Adrenal gland (tissue), 12 donors: ENCODE results near the gene SOX18. TPM values are rescaled to one million over a fixed set of nuclear protein-coding genes. Genes with fewer than 3 reads are reported as not detected.
"Not testable (repeated sequence)": the region's sequence is repeated elsewhere in the genome, so short reads cannot be mapped to it uniquely, and the experiment has no call there.

Source experiments
- DNase-seq, 7 donors: peaks; one replicate each; pipeline ENCODE4 v3.0.0-alpha.2; 2019 to 2020
- H3K27ac ChIP-seq, 5 donors: fragments of 200-600 bp; sonication (generic) in 4 of 5; 1 replicate in 3 of 5; 2 replicates in 2 of 5; pipeline versions ENCODE4 v1.5.1 to v1.8.0; 2016 to 2020; ENCODE audit warnings: mild to moderate bottlenecking in 1 of 5
- H3K27me3 ChIP-seq: fragments of 200-600 bp; 2 replicates; pipeline ENCODE4 v1.8.0; 2021
- H3K36me3 ChIP-seq, 2 donors: fragments of 200-600 bp; replicated peaks in 1 of 2; 1 replicate in 1 of 2; 2 replicates in 1 of 2; pipeline versions ENCODE4 v1.5.1 to v1.8.0; 2018 to 2022
- H3K4me1 ChIP-seq, 2 donors: fragments of 200-600 bp; replicated peaks in 1 of 2; 1 replicate in 1 of 2; 2 replicates in 1 of 2; pipeline versions ENCODE4 v1.5.1 to v1.8.0; 2018 to 2021
- H3K4me3 ChIP-seq, 4 donors: fragments of 200-600 bp; sonication (generic) in 3 of 4; one replicate each; pipeline ENCODE4 v1.5.1; 2016 to 2018
- H3K9me3 ChIP-seq, 3 donors: fragments of 200-600 bp; sonication (generic) in 1 of 3; replicated peaks in 1 of 3; 1 replicate in 2 of 3; 2 replicates in 1 of 3; pipeline versions ENCODE4 v1.5.1 to v1.8.0; 2016 to 2021
- POLR2A ChIP-seq, 2 donors: fragments of 450-650 bp; IDR thresholded peaks; one replicate each; pipeline ENCODE4 v1.6.1; 2017; ENCODE audit warnings: antibody characterized with exemption in 2 of 2, mild to moderate bottlenecking in 2 of 2, moderate library complexity in 1 of 2
- WGBS, 4 donors: extraction: QIAGEN DNeasy Blood & Tissue Kit in 2 of 4; methylation state at CpG; one replicate each; pipeline versions ENCODE4 v1.1.5 to v1.1.7; 2013 to 2017; 5-methylcytosine and 5-hydroxymethylcytosine counted together
- intact Hi-C, 2 donors: fragments of 100-400 bp; cut with DNase I; formaldehyde crosslinking; loops; one replicate each; pipeline versions ENCODE4 v1.14.1 to v1.15.0; 2022 to 2023
- polyA plus RNA-seq, 3 donors: library from polyadenylated mRNA; stranded (reverse); fragments of 200-250 nt in 2 of 3; fragments of 350-450 nt in 1 of 3; fragmentation: Illumina TruSeq in 1 of 3; extraction: RNeasy Lipid Tissue Mini Kit (QIAGEN cat#74804) in 1 of 3; gene quantifications; one replicate each; pipeline ENCODE4 v1.2.3, GENCODE V29; 2013 to 2014
- total RNA-seq, 9 donors: library from RNA; depleted of rRNA in 4 of 9; stranded (reverse); fragments of >200 nt in 4 of 9; fragments of 120-200 nt in 1 of 9; fragmentation: NEBNext Ultra II Directional in 1 of 9; extraction: Animal tissue kit (Norgen Biotek cat#: 25700) in 1 of 9; gene quantifications; one replicate each; pipeline versions ENCODE4 v1.1.0 to v1.2.4, GENCODE V29; 2013 to 2023
- TF ChIP-seq, protein P1 (sequence below), 6 experiments: fragments of 450-650 bp in 4 of 6; fragments of 200-600 bp in 2 of 6; sonication (generic) in 1 of 6; IDR thresholded peaks; 1 replicate in 5 of 6; 2 replicates in 1 of 6; pipeline versions ENCODE4 v1.5.1 to v1.8.0; 2016 to 2021; ENCODE audit warnings: antibody characterized with exemption in 6 of 6, mild to moderate bottlenecking in 2 of 6, moderate library complexity in 1 of 6
- donor health status: healthy with polysubstance abuse.
- donor health status: Bipolar disorder and iron deficiency.
- donor health status: DM: yes; HTN: yes; CAD: no.
- donor health status: DM: no; HTN: no; CAD: no.
- donor health status: DM: no; HTN: no; CAD: no.
- donor health status: DM: yes; HTN: yes; CAD: no.

The SOX18 gene
- total and polyA plus RNA-seq, 12 donors: 0.59 to 51.0 (median 23.3) TPM

DNA sequence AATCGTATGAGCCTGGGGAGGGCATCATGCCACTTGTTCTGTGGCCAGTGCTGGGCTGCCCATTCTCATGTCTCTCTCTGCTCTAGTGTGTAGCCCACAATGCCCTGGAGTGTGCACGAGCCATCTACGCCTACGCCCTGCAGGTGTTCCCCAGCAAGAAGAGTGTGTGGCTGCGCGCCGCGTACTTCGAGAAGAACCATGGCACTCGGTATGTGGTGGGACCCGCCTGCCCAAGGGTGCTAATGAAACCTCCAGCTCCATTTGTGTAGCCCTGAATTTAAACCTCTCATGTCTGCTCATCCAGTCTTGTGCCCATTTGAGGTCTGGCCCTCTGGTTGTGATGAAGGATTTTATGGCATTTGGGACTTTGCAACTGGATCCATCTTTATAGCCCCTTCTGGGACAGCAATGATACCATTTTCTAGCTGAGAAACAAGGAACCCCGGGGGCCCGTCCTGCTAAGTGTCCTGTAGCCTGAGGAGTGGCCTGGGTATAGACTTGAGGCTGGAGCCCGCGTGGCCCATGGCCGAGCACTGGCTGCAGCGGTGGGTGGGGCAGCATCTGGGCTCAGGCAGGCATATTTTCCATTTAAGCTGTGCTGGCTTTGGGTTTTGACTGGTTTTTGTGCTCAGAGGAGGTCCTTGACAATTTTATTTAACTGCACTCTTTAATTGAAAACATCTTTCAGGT lies 26.6 kb downstream of the SOX18 start:
- Histone ChIP-seq H3K27ac (no peak overlapping the region), H3K4me1 (no peaks in the 10 kb centered on the region), H3K27me3 (no peaks in the 10 kb centered on the region), H3K9me3 (no peaks in the 10 kb centered on the region), H3K36me3 (peaks cover 0 to 89% of the 10 kb centered on the region in 2 donors), H3K4me3 (no peak overlapping the region)
- intact Hi-C loops: no loop called here
- TF ChIP-seq, protein P1, sequence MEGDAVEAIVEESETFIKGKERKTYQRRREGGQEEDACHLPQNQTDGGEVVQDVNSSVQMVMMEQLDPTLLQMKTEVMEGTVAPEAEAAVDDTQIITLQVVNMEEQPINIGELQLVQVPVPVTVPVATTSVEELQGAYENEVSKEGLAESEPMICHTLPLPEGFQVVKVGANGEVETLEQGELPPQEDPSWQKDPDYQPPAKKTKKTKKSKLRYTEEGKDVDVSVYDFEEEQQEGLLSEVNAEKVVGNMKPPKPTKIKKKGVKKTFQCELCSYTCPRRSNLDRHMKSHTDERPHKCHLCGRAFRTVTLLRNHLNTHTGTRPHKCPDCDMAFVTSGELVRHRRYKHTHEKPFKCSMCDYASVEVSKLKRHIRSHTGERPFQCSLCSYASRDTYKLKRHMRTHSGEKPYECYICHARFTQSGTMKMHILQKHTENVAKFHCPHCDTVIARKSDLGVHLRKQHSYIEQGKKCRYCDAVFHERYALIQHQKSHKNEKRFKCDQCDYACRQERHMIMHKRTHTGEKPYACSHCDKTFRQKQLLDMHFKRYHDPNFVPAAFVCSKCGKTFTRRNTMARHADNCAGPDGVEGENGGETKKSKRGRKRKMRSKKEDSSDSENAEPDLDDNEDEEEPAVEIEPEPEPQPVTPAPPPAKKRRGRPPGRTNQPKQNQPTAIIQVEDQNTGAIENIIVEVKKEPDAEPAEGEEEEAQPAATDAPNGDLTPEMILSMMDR (IDR thresholded peaks at IDR 0.05): no peak
- no peak for TF ChIP-seq POLR2A (IDR thresholded peaks at IDR 0.05)
- DNase-seq: no peak
- whole genome bisulfite sequencing, 4 donors: 93 to 97% (median 96%) methylated on average over 15 to 17 of the region's 17 CpGs

DNA sequence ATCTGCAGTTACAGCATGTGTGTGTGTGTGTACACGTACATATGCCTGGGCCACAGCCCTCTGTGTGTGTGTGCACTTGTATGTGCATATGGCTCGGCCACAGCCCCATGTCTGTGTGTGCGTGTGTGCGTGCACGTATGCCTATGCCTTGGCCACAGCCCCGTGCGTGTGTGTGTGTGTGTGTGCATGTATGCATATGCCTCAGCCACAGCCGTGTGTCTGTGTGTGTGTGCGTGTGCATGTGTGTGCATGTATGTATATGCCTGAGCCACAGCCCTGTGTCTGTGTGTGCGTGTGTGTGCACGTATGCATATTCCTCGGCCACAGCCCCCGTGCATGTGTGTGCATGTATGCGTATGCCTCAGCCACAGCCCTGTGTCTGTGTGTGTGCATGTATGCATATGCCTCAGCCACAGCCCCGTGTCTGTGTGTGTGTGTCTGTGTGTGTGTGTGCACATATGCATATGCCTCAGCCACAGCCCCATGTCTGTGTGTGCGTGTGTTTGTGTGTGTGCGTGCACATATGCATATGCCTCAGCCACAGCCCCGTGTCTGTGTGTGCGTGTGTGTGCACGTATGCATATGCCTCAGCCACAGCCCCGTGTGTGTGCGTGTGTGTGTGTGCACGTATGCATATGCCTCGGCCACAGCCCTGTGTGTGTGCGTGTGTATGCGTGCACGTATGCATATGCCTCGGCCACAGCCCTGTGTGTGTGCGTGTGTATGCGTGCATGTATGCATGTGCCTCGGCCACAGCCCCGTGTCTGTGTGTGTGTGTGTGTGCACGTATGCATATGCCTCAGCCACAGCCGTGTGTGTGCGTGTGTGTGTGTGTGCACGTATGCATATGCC lies 28.1 kb downstream of the SOX18 start:
- peaks cover 0 to 89% of the 10 kb centered on the region in 2 donors for H3K36me3 ChIP-seq
- WGBS, 4 donors: 87 to 93% (median 91%) methylated on average over 18 to 36 of the region's 36 CpGs
- intact Hi-C loops: no loop called here
- TF ChIP-seq POLR2A (IDR thresholded peaks at IDR 0.05): no peak
- TF ChIP-seq, protein P1 (IDR thresholded peaks at IDR 0.05): no peak
- no peaks in the 10 kb centered on the region for H3K4me1 ChIP-seq
- H3K27ac ChIP-seq: no peak overlapping the region
- no peak for DNase-seq
- no peaks in the 10 kb centered on the region for H3K9me3 ChIP-seq
- no peaks in the 10 kb centered on the region for H3K27me3 ChIP-seq
- H3K4me3 ChIP-seq: no peak overlapping the region

DNA sequence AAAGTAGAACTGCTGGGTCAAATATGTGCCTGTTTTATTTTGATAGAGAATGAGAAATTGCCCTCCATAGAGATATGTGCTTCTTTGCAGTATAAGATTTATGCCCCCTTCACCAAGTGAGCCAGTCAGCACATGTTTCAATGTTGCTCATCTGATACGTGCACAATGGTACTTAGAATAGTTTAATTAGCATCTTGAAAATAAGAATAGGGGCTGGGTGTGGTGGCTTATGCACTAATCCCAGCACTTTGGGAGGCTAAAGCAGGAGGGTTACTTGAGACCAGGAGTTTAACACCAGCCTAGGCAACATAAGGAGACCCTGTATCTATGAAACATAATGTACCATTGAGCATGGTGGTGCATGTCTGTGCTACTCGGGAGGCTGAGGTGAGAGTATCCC lies 33.8 kb downstream of the SOX18 start:
- 72 to 87% (median 77%) methylated on average over 2 of the region's 2 CpGs for WGBS, 4 donors
- no peaks in the 10 kb centered on the region for H3K27me3 ChIP-seq
- no peak overlapping the region for H3K4me3 ChIP-seq
- H3K9me3 ChIP-seq: no peaks in the 10 kb centered on the region
- TF ChIP-seq, protein P1 (IDR thresholded peaks at IDR 0.05): no peak
- no peak for TF ChIP-seq POLR2A (IDR thresholded peaks at IDR 0.05)
- H3K4me1 ChIP-seq: no peaks in the 10 kb centered on the region
- no peak for DNase-seq
- intact Hi-C loops: no loop called here
- H3K36me3 ChIP-seq: peaks cover 0 to 81% of the 10 kb centered on the region in 2 donors
- no peak overlapping the region for H3K27ac ChIP-seq

DNA sequence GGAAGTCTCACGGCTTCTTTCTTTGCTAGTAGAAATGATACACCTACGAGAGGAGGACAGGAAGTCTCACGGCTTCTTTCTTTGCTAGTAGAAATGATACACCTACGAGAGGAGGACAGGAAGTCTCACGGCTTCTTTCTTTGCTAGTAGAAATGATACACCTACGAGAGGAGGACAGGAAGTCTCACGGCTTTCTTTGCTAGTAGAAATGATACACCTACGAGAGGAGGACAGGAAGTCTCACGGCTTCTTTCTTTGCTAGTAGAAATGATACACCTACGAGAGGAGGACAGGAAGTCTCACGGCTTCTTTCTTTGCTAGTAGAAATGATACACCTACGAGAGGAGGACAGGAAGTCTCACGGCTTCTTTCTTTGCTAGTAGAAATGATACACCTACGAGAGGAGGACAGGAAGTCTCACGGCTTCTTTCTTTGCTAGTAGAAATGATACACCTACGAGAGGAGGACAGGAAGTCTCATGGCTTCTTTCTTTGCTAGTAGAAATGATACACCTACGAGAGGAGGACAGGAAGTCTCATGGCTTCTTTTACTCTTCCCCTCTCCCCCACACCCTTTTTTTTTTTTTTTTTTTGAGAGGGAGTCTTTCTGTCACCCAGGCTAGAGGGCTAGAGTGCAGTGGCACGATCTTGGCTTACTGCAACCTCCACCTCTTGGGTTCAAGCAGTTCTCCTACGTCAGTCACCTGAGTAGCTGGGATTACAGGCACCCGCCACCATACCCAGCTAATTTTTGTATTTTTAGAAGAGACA lies 36.9 kb downstream of the SOX18 start:
- WGBS, 4 donors: 87 to 95% (median 90%) methylated on average over 8 to 11 of the region's 20 CpGs
- DNase-seq, intact Hi-C loops, H3K9me3 ChIP-seq, H3K27ac ChIP-seq, H3K27me3 ChIP-seq, H3K4me1 ChIP-seq, H3K4me3 ChIP-seq: not testable (repeated sequence)
- peaks cover 0 to 75% of the 10 kb centered on the region in 2 donors for H3K36me3 ChIP-seq
